AG04449 (cell line): ENCODE data around the gene SLX4IP.

Experiments
- CTCF ChIA-PET: fragments of 350-600 bp; formaldehyde crosslinking; extraction: SDS; loops from one replicate; lab custom pipeline; 2021; ENCODE audit warnings: antibody characterized with exemption; lab: Yijun Ruan, JAX
- POLR2A ChIA-PET: fragments of 400-600, 350-600 bp; formaldehyde crosslinking; extraction: SDS; loops from one replicate; lab custom pipeline; 2020; ENCODE audit warnings: antibody characterized with exemption, inconsistent platforms; lab: Yijun Ruan, JAX
- DNase-seq: peaks from one replicate; pipeline ENCODE4 v3.0.0-alpha.2; 2010; ENCODE audit warnings: low read depth, low spot score
- H3K4me3 ChIP-seq: 2 replicates; pipeline ENCODE4 v1.5.1; 2011; ENCODE audit warnings: low read depth, mild to moderate bottlenecking, control low read depth, low read length
- CTCF ChIP-seq: IDR thresholded peaks from one replicate; pipeline ENCODE4 v1.5.1; 2011; ENCODE audit warnings: mild to moderate bottlenecking, moderate library complexity, low read length, control low read depth, inconsistent platforms; ENCODE audit not compliant: insufficient read depth; ENCODE audit errors: missing control alignments

The SLX4IP gene

DNA sequence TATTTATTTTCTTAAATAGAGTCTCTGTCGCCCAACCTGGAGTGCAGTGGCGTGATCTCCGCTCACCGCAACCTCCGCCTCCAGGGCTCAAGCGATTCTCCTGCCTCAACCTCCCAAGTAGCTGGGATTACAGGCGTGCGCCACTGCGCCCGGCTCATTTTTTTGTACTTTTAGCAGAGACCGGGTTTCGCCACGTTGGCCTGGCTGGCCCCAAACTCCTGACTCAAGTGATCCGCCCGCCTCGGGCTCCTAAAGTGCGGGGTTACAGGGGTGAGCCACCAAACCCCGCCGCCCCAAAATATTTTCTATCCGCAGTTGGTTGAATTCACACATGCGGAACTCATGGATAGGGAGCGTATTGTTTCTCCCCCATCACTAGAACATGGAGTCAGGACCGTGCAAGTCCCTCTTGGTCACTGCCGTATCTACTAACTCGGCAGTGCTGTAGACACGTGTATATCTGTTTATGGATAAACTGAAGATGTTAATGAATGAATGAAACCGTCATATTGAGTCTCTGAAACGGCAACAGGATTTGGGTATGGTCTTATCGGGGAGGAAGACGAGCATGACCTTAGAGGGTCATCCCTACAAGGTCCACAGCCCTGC lies 2.0 kb upstream of the SLX4IP start:
- CTCF ChIA-PET, result interaction anchor here (0.9 to 1.7 kb wide), 4 partner anchors 104 to 1111 kb away, joined by 3 to 7 read pairs (median 4); no protein-coding TSS in a partner anchor
- TF ChIP-seq CTCF, result no peak
- POLR2A ChIA-PET, result interaction anchor here (1.7 to 1.8 kb wide), 2 partner anchors 238 to 242 kb away, joined by 3 to 8 read pairs; no protein-coding TSS in a partner anchor
- DNase-seq, result no peak
- peak overlapping the region; percentile 91 for H3K4me3 ChIP-seq

- TF ChIP-seq CTCF, result peak; percentile 5
- peak; percentile 62 for DNase-seq
- ChIA-PET POLR2A (interaction anchor here (0.5 to 1.8 kb wide), 12 partner anchors 9 to 1867 kb away, joined by 3 to 8 read pairs (median 3); no protein-coding TSS in a partner anchor), CTCF (interaction anchor here (0.9 to 5.0 kb wide), 7 partner anchors 7 to 1110 kb away, joined by 3 to 19 read pairs (median 5); no protein-coding TSS in a partner anchor)
- H3K4me3 ChIP-seq, result peak within 1 kb of the TSS; percentile 91
These were observed 1.3 kb upstream of the SLX4IP start, which contains the start of gene MKKS for GRCh38 chr20:10433623-10434466. TSS of gene MKKS (minus strand) at chr20:10434222. CDS start at chr20:10413514, 20,708 bp downstream.

GRCh38 chr20:10434467-10434831 lies 656 bp upstream of the SLX4IP start:
- peak overlapping the region; percentile 91 for H3K4me3 ChIP-seq
- ChIA-PET POLR2A (interaction anchor here (0.5 to 1.8 kb wide), 13 partner anchors 8 to 1867 kb away, joined by 3 to 8 read pairs (median 3); no protein-coding TSS in a partner anchor), CTCF (interaction anchor here (1.5 to 5.0 kb wide), 5 partner anchors 7 to 1110 kb away, joined by 4 to 19 read pairs (median 7); no protein-coding TSS in a partner anchor)
- TF ChIP-seq CTCF, result no peak
- DNase-seq, result peak; percentile 97

DNA sequence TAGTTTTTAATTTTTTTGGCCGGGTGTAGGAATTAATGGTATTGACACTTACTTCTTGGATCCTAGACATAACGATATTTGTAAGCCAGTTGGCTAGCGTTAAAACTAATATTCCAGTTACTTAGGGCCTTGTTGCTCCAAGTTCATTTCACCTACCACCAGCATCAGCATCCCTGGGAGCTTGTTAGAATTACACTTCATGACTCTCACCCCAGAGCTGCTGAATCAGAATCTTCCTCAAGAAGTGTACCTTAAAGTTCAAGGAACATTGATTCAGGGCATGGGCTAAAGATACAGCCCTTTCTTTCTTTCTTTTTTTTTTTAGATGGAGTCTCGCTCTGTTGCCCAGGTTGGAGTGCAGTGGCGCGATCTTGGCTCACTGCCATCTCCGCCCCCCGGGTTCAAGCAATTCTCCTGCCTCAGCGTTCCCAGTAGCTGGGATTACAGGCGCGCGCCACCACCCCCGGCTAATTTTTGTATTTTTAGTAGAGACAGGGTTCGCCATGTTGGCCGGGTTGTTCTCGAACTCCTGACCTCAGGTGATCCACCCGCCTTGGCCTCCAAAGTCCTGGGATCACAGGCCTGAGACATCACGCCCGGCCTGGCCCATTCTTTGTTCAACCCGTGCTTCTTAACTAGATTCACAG lies 1.1 kb downstream of the SLX4IP start:
- ChIA-PET POLR2A (no interaction called here), CTCF (interaction anchor here (1.1 to 5.0 kb wide), 3 partner anchors 9 to 458 kb away, joined by 3 to 19 read pairs (median 4); no protein-coding TSS in a partner anchor)
- DNase-seq, result no peak
- H3K4me3 ChIP-seq, result peak overlapping the region; percentile 91; the same call in 1 of the 2 replicates
- TF ChIP-seq CTCF, result no peak

GRCh38 chr20:10438217-10438616 lies 3.1 kb downstream of the SLX4IP start:
- DNase-seq, result no peak
- POLR2A ChIA-PET, result no interaction called here
- TF ChIP-seq CTCF, result no peak

More at GRCh38 chr20:10438217-10438616, 3.1 kb downstream of the SLX4IP start:
- no peak overlapping the region for H3K4me3 ChIP-seq
- CTCF ChIA-PET, result interaction anchor here (5.0 kb wide), 1 partner anchor 11 kb away, joined by 19 read pairs; no protein-coding TSS in a partner anchor
